HepG2 (cell line): ENCODE results near the gene TUBG1. TPM values are rescaled to one million over a fixed set of nuclear protein-coding genes. Genes with fewer than 3 reads are reported as not detected.

Source experiments
- AGO2 ChIP-seq: fragments of 200-400 bp; formaldehyde crosslinking; optimal IDR thresholded peaks from 2 replicates; pipeline ENCODE3; 2017; ENCODE audit warnings: mild to moderate bottlenecking, low read depth, low read length, moderate library complexity
- GABPA ChIP-seq, 2 experiments: IDR thresholded peaks; 2 replicates each; pipeline ENCODE4 v1.6.1; 2011 to 2016; ENCODE audit warnings: low read depth in 2 of 2, low read length in 1 of 2, missing biosample characterization in 1 of 2, missing genetic modification characterization in 1 of 2
- HNRNPL ChIP-seq: fragments of 200-400 bp; formaldehyde crosslinking; IDR thresholded peaks from 2 replicates; pipeline ENCODE4 v1.6.1; 2017; ENCODE audit warnings: mild to moderate bottlenecking, low read depth, low read length
- KLF11 ChIP-seq: IDR thresholded peaks from 2 replicates; pipeline ENCODE4 v1.6.1; 2016; ENCODE audit warnings: missing compliant biosample characterization
- MXD1 ChIP-seq: sonication (generic); formaldehyde crosslinking; IDR thresholded peaks from 2 replicates; pipeline ENCODE4 v1.4.0; 2020; ENCODE audit warnings: mild to moderate bottlenecking, missing genetic modification reagents
- NFAT5 ChIP-seq: sonication (generic); formaldehyde crosslinking; IDR thresholded peaks from 2 replicates; pipeline ENCODE4 v1.4.0; 2020; ENCODE audit warnings: missing genetic modification reagents
- NFE2L1 ChIP-seq: sonication (generic); formaldehyde crosslinking; IDR thresholded peaks from 2 replicates; pipeline ENCODE4 v1.4.0; 2020; ENCODE audit warnings: missing genetic modification reagents, mild to moderate bottlenecking, borderline replicate concordance
- NRL ChIP-seq: sonication (generic); formaldehyde crosslinking; IDR thresholded peaks from 2 replicates; pipeline ENCODE4 v1.5.0; 2020; ENCODE audit warnings: missing genetic modification reagents, mild to moderate bottlenecking, moderate library complexity, borderline replicate concordance
- PTBP1 ChIP-seq: fragments of 200-400 bp; formaldehyde crosslinking; IDR thresholded peaks from 2 replicates; pipeline ENCODE4 v1.6.1; 2018; ENCODE audit warnings: low read length, low read depth; ENCODE audit not compliant: poor library complexity, severe bottlenecking
- SKI ChIP-seq: fragments of 450-650 bp; IDR thresholded peaks from one replicate; pipeline ENCODE4 v1.6.1; 2018; ENCODE audit warnings: mild to moderate bottlenecking; ENCODE audit not compliant: partially characterized antibody
- SMARCE1 ChIP-seq: fragments of 450-650 bp; IDR thresholded peaks from 2 replicates; pipeline ENCODE4 v1.6.1; 2017; ENCODE audit warnings: borderline replicate concordance
- YEATS4 ChIP-seq: sonication (generic); formaldehyde crosslinking; IDR thresholded peaks from 2 replicates; pipeline ENCODE4 v1.4.0; 2020; ENCODE audit warnings: missing genetic modification reagents, borderline replicate concordance
- ZBTB14 ChIP-seq: sonication (generic); formaldehyde crosslinking; IDR thresholded peaks from 2 replicates; pipeline ENCODE4 v1.4.0; 2020; ENCODE audit warnings: missing genetic modification reagents
- ZFP41 ChIP-seq: sonication (generic); formaldehyde crosslinking; IDR thresholded peaks from 2 replicates; pipeline ENCODE4 v1.4.0; 2020; ENCODE audit warnings: mild to moderate bottlenecking, missing genetic modification reagents, borderline replicate concordance
- ZNF333 ChIP-seq: sonication (generic); formaldehyde crosslinking; IDR thresholded peaks from 2 replicates; pipeline ENCODE4 v1.4.0; 2020; ENCODE audit warnings: mild to moderate bottlenecking, missing genetic modification reagents, borderline replicate concordance
- ZNF441 ChIP-seq: sonication (generic); formaldehyde crosslinking; IDR thresholded peaks from 2 replicates; pipeline ENCODE4 v1.7.0; 2021; ENCODE audit warnings: missing genetic modification reagents, borderline replicate concordance
- ZNF468 ChIP-seq: sonication (generic); formaldehyde crosslinking; IDR thresholded peaks from 2 replicates; pipeline ENCODE4 v1.8.0; 2022; ENCODE audit warnings: mild to moderate bottlenecking, moderate library complexity, missing genetic modification reagents
- ZNF605 ChIP-seq: sonication (generic); formaldehyde crosslinking; IDR thresholded peaks from 2 replicates; pipeline ENCODE4 v1.8.0; 2022; ENCODE audit warnings: mild to moderate bottlenecking, missing genetic modification reagents
- ZNF788 ChIP-seq: sonication (generic); formaldehyde crosslinking; IDR thresholded peaks from 2 replicates; pipeline ENCODE4 v1.5.0; 2020; ENCODE audit warnings: mild to moderate bottlenecking, missing genetic modification reagents, borderline replicate concordance
- ZNF790 ChIP-seq: sonication (generic); formaldehyde crosslinking; IDR thresholded peaks from 2 replicates; pipeline ENCODE4 v1.8.0; 2022; ENCODE audit warnings: missing genetic modification reagents, mild to moderate bottlenecking, borderline replicate concordance
- ZNF839 ChIP-seq: sonication (generic); formaldehyde crosslinking; IDR thresholded peaks from 2 replicates; pipeline ENCODE4 v1.4.0; 2020; ENCODE audit warnings: missing genetic modification reagents, mild to moderate bottlenecking, borderline replicate concordance
- ZNF883 ChIP-seq: sonication (generic); formaldehyde crosslinking; IDR thresholded peaks from 2 replicates; pipeline ENCODE4 v1.5.1; 2020; ENCODE audit warnings: mild to moderate bottlenecking, missing genetic modification reagents; ENCODE audit errors: not compliant biosample characterization
- polyA plus RNA-seq, 8 experiments: library from polyadenylated mRNA; depleted of rRNA in 3 of 8; stranded (reverse) in 7 of 8; unstranded in 1 of 8; fragments of >200 nt; fragmentation: Illumina TruSeq in 4 of 8; extraction: Trizol in 4 of 8; gene quantifications; 2 replicates each; pipeline versions ENCODE4 v1.2.1 to v1.2.3, GENCODE V29; 2011 to 2016; ENCODE audit warnings: low read depth in 4 of 8, missing spikeins in 1 of 8, mixed read lengths in 1 of 8; ENCODE audit not compliant: insufficient read depth in 1 of 8
- total RNA-seq, 5 experiments: library from RNA; depleted of rRNA; stranded (reverse); fragments of >200 nt; fragmentation: Illumina TruSeq; extraction: Trizol; gene quantifications; 2 replicates each; pipeline ENCODE4 v1.2.3, GENCODE V29; 2016; ENCODE audit warnings: low read depth in 1 of 5

TUBG1 gene
- total and polyA plus RNA-seq, 2 of the 13 experiments (the other 11 are each of a cell fraction or from before 2014, with no cell fraction given), result 74.1 to 137 TPM

GRCh38 chr17:42565523-42566214, 43.8 kb upstream of the TUBG1 start (continued):
- TF ChIP-seq ZNF883 (peak; percentile 71), ZBTB14 (CRISPR knock-in tag) (no peak), GABPA (IDR thresholded peaks at IDR 0.05; ENCODE audit: low read depth, low read length) (no peak), GABPA (CRISPR knock-in tag; IDR thresholded peaks at IDR 0.05; ENCODE audit: low read depth) (no peak), ZNF333 (CRISPR knock-in tag) (0 out of 2 replicates have a peak, but pooled peaks have one; percentile 50), NRL (CRISPR knock-in tag) (0 out of 2 replicates have a peak, but pooled peaks have one; percentile 30), MXD1 (CRISPR knock-in tag) (no peak), AGO2 (peak; percentile 78), PTBP1 (peak; percentile 22), ZNF605 (CRISPR knock-in tag) (0 out of 2 replicates have a peak, but pooled peaks have one; percentile 7), KLF11 (no peak), YEATS4 (no peak), ZNF790 (CRISPR knock-in tag) (no peak), ZNF788 (CRISPR knock-in tag) (0 out of 2 replicates have a peak, but pooled peaks have one; percentile 20), ZNF468 (CRISPR knock-in tag) (no peak), ZFP41 (CRISPR knock-in tag) (0 out of 2 replicates have a peak, but pooled peaks have one; percentile 68), NFE2L1 (CRISPR knock-in tag) (peak; percentile 18; the same call in 1 of the 2 replicates), ZNF441 (no peak), NFAT5 (no peak), HNRNPL (0 out of 2 replicates have a peak, but pooled peaks have one; percentile 38), SMARCE1 (no peak), SKI (no peak), ZNF839 (peak; percentile 43; the same call in 1 of the 2 replicates)
